GM18861 (cell line): ENCODE results near the gene PPP4R2.

ENCODE experiments used
- ATAC-seq: cut with Tn5 transposase; IDR thresholded peaks from one replicate; pipeline ENCODE4 v1.9.1; 2021; ENCODE audit not compliant: unreplicated experiment

PPP4R2 gene

GRCh38 chr3:72996473-72997333 is at the start of gene PPP4R2:
TSS of gene PPP4R2 (plus strand) at chr3:72996811. CDS start at chr3:72997038, 227 bp downstream.
- peak; percentile 76 for ATAC-seq

GRCh38 chr3:72947715-72948490 is 48.7 kb upstream of the PPP4R2 start:
- ATAC-seq, result no peak

- ATAC-seq, result no peak
Measured at GRCh38 chr3:72949016-72949415, 47.6 kb upstream of the PPP4R2 start.

- ATAC-seq, result no peak
Measured at GRCh38 chr3:72950372-72950771, 46.2 kb upstream of the PPP4R2 start.

GRCh38 chr3:72950801-72951200 is 45.8 kb upstream of the PPP4R2 start:
- ATAC-seq, result no peak

- ATAC-seq, result peak; percentile 69
Measured at GRCh38 chr3:72951259-72951722, 45.3 kb upstream of the PPP4R2 start.

- no peak for ATAC-seq
Measured at GRCh38 chr3:72953325-72953956, 43.2 kb upstream of the PPP4R2 start.

GRCh38 chr3:72957297-72957696 is 39.3 kb upstream of the PPP4R2 start:
- no peak for ATAC-seq

- no peak for ATAC-seq
Measured at GRCh38 chr3:72959336-72959735, 37.3 kb upstream of the PPP4R2 start.

- no peak for ATAC-seq
Measured at GRCh38 chr3:72960812-72961518, 35.6 kb upstream of the PPP4R2 start.

- ATAC-seq, result no peak
Measured at GRCh38 chr3:72961752-72962151, 34.9 kb upstream of the PPP4R2 start.

GRCh38 chr3:72962317-72962716 is 34.3 kb upstream of the PPP4R2 start:
- ATAC-seq, result no peak

- peak; percentile 73 for ATAC-seq
Measured at GRCh38 chr3:72964633-72965032, 32.0 kb upstream of the PPP4R2 start.

- no peak for ATAC-seq
Measured at GRCh38 chr3:72968266-72968664, 28.3 kb upstream of the PPP4R2 start.

GRCh38 chr3:72969766-72970165 is 26.8 kb upstream of the PPP4R2 start:
- no peak for ATAC-seq

GRCh38 chr3:72970942-72971341 is 25.7 kb upstream of the PPP4R2 start:
- ATAC-seq, result no peak

GRCh38 chr3:72972706-72973030 is 23.9 kb upstream of the PPP4R2 start:
- no peak for ATAC-seq

GRCh38 chr3:72973031-72973723 is 23.4 kb upstream of the PPP4R2 start:
- ATAC-seq, result no peak

GRCh38 chr3:72973786-72974185 is 22.8 kb upstream of the PPP4R2 start:
- ATAC-seq, result no peak

- ATAC-seq, result no peak
Measured at GRCh38 chr3:72974956-72975355, 21.7 kb upstream of the PPP4R2 start.
